Testis (tissue), 3 donors: ENCODE measurements around the gene HS1BP3. TPM values are rescaled to one million over a fixed set of nuclear protein-coding genes. Genes with fewer than 3 reads are reported as not detected.

Experiments used
- DNase-seq: peaks from one replicate; pipeline ENCODE4 v3.0.0-alpha.2; 2019
- H3K27ac ChIP-seq, 2 donors: fragments of 200-600 bp; sonication (generic); one replicate each; pipeline ENCODE4 v1.5.1; 2019
- H3K27me3 ChIP-seq: fragments of 200-600 bp; sonication (generic); one replicate; pipeline ENCODE4 v1.5.1; 2019
- H3K36me3 ChIP-seq: fragments of 200-600 bp; sonication (generic); one replicate; pipeline ENCODE4 v1.5.1; 2017; ENCODE audit warnings: low read depth; ENCODE audit errors: missing control alignments
- H3K4me1 ChIP-seq: fragments of 200-600 bp; sonication (generic); one replicate; pipeline ENCODE4 v1.5.1; 2019
- H3K4me3 ChIP-seq, 2 donors: fragments of 200-600 bp; sonication (generic); one replicate each; pipeline ENCODE4 v1.5.1; 2017 to 2019
- H3K9me3 ChIP-seq: fragments of 200-600 bp; sonication (generic); one replicate; pipeline ENCODE4 v1.5.1; 2017
- POLR2A ChIP-seq: fragments of 450-650 bp; IDR thresholded peaks from one replicate; pipeline ENCODE4 v1.6.1; 2017; ENCODE audit warnings: antibody characterized with exemption, mild to moderate bottlenecking, moderate library complexity
- WGBS, 2 donors: methylation state at CpG; one replicate each; pipeline ENCODE4 v1.1.5; 2018; 5-methylcytosine and 5-hydroxymethylcytosine counted together
- intact Hi-C: fragments of 100-400 bp; cut with DNase I; formaldehyde crosslinking; loops from one replicate; pipeline ENCODE4 v1.15.1; 2023; ENCODE audit warnings: low total_unique reads
- polyA plus RNA-seq: library from polyadenylated mRNA; stranded (reverse); fragments of 350-450 nt; fragmentation: Illumina TruSeq; extraction: RNeasy Lipid Tissue Mini Kit (QIAGEN cat#74804); gene quantifications from one replicate; pipeline ENCODE4 v1.2.3, GENCODE V29; 2014; ENCODE audit warnings: low read depth, low replicate concordance; ENCODE audit not compliant: insufficient read depth
- total RNA-seq, 2 donors: library from RNA; depleted of rRNA; stranded (reverse); fragments of >200 nt; gene quantifications; one replicate each; pipeline ENCODE4 v1.2.3, GENCODE V29; 2016
- TF ChIP-seq, protein P1 (sequence below), 3 experiments: fragments of 450-650 bp in 2 of 3; fragments of 200-600 bp in 1 of 3; sonication (generic) in 1 of 3; IDR thresholded peaks; one replicate each; pipeline ENCODE4 v1.5.1; 2016 to 2019; ENCODE audit warnings: antibody characterized with exemption in 3 of 3, mild to moderate bottlenecking in 2 of 3, moderate library complexity in 1 of 3

HS1BP3 gene
- total and polyA plus RNA-seq, 3 donors from 2014 or later, result 23.5 to 31.6 (median 25.0) TPM

DNA sequence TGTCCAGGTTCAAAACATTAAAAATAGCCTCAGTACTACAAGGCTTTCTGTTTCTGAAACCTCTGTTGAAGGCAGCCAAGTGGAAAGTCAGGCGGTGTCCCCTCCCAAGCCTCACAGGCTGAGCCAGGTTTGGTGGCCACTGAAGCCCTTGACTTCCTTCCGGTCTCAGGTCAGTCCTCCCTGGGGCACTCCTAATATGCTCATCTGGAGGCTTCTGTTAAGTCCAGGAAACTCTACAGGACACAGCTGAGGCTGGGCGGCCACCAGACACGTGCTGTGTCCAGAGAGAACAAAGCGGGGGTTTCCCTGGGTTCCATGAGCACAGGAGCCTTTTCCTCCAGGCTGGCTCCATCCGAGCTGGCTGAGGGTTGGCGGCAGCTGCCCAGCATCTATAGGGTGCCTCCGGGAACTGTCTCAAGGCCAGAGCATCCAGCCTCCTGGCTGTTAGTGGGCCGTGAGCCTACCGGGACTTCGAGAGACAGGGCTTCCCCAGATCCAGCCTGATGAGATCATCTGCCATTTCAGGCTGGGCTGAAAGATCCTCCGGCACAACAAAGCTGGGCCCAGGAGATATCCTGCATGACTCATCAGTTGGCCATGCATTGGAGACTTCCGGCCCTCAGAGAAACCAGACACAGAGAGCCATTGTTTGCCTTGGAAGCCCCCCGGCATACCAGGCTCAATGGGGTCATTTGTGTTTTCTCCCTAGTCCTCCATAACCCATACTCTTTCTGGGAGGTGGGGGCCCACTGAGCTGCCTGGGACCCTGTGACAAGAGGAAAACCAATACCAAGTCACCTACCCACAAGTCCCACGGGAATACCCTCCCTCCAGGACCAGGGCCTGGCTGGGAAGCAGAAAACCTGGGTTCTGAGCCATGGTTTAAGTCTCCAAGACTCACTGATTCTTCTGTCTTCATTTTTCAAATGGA, 71.7 kb downstream of the HS1BP3 start:
- DNase-seq, result peak; percentile 83
- H3K27ac ChIP-seq, result peak overlapping the region; percentile 77 to 91
- no peaks in the 10 kb centered on the region for H3K27me3 ChIP-seq
- intact Hi-C loops, result no loop called here
- no peak overlapping the region for H3K4me3 ChIP-seq
- H3K4me1 ChIP-seq, result peaks cover 44% of the 10 kb centered on the region
- 16 to 54% methylated on average over 6 to 15 of the region's 15 CpGs for WGBS, 2 donors
- TF ChIP-seq POLR2A, result no peak
- TF ChIP-seq, protein P1, sequence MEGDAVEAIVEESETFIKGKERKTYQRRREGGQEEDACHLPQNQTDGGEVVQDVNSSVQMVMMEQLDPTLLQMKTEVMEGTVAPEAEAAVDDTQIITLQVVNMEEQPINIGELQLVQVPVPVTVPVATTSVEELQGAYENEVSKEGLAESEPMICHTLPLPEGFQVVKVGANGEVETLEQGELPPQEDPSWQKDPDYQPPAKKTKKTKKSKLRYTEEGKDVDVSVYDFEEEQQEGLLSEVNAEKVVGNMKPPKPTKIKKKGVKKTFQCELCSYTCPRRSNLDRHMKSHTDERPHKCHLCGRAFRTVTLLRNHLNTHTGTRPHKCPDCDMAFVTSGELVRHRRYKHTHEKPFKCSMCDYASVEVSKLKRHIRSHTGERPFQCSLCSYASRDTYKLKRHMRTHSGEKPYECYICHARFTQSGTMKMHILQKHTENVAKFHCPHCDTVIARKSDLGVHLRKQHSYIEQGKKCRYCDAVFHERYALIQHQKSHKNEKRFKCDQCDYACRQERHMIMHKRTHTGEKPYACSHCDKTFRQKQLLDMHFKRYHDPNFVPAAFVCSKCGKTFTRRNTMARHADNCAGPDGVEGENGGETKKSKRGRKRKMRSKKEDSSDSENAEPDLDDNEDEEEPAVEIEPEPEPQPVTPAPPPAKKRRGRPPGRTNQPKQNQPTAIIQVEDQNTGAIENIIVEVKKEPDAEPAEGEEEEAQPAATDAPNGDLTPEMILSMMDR (IDR thresholded peaks at IDR 0.05), result no peak
- H3K9me3 ChIP-seq, result no peaks in the 10 kb centered on the region
- no peaks in the 10 kb centered on the region for H3K36me3 ChIP-seq

DNA sequence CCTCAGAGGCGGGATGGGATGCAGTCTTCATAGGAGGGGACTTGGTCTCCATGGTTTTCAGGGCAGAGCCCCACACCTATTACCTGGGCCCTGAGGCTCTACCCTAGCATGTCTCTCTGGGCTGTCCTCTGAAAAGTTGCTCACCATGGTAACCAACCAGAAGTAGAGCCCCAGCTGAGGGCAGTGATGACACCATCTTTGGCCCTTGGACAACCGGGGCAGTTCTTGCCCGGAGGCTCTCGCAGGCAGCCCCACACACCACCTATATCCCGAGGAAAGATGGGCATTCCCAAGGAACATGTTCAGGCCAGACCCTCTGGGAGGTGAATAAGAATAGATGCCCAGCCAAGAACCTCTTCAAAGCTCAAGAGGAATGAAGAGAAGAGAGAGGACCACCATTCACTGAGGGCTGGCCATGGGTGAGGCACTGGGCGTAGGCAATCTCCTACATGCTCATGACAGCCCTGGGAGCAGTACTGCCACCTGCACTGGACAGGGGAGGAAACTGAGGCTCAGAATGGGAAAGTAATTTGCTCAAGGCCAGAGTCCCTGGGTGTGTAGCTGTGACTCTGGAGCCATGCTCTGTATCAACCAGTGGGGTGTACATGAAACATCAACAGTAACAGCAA, 72.5 kb downstream of the HS1BP3 start:
- no peaks in the 10 kb centered on the region for H3K9me3 ChIP-seq
- intact Hi-C loops, result no loop called here
- H3K27ac ChIP-seq, result peak overlapping the region; percentile 77 to 91
- no peak overlapping the region for H3K4me3 ChIP-seq
- no peaks in the 10 kb centered on the region for H3K27me3 ChIP-seq
- 0 to 80% methylated on average over 1 to 6 of the region's 6 CpGs for WGBS, 2 donors
- no peaks in the 10 kb centered on the region for H3K36me3 ChIP-seq
- DNase-seq, result no peak
- H3K4me1 ChIP-seq, result peaks cover 42% of the 10 kb centered on the region
- TF ChIP-seq, protein P1 (IDR thresholded peaks at IDR 0.05), result no peak
- no peak for TF ChIP-seq POLR2A

DNA sequence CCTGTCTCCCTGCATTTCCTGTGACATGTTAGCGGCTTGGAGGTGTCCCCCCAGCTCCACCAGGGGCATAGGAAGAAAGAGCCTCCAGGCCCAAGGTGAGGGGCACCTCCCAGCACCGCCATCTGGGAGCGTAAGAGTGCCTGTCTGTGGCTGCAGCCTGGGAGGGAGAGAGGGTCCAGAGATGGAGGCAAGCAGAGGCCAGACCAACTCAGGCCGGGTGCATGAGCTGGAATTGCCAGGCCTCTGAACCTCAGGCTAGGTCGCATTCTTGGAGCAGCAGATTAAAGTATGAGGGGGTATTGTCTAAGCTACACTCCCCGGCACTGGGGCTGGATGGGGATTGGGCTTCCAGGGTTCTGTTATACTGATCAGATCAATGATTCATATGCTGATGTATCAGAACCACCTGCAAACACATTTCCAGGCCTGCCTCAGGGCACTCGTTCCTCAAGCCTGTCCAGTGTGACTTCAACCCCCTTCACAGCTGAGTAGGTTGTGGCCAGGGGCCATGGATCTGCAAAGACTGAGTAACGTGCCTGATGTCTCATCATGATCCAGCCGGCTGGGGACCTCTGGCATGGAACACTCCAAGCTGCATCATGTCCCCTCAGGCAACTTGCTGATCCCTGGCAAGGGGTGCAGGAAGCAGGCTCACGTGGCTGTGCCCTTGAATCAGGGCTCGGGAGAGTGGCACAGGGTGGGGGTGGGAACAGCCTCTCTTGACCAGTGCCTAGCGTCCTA, 73.2 kb downstream of the HS1BP3 start:
- Histone ChIP-seq H3K36me3 (no peaks in the 10 kb centered on the region), H3K9me3 (no peaks in the 10 kb centered on the region), H3K4me1 (peaks cover 36% of the 10 kb centered on the region), H3K27me3 (no peaks in the 10 kb centered on the region), H3K4me3 (no peak overlapping the region), H3K27ac (peak overlapping the region in 1 of 2 donors; percentile 91)
- no peak for DNase-seq
- TF ChIP-seq, protein P1 (IDR thresholded peaks at IDR 0.05), result no peak
- TF ChIP-seq POLR2A, result no peak
- 82 to 85% methylated on average over 5 to 12 of the region's 12 CpGs for WGBS, 2 donors
- intact Hi-C loops, result no loop called here

DNA sequence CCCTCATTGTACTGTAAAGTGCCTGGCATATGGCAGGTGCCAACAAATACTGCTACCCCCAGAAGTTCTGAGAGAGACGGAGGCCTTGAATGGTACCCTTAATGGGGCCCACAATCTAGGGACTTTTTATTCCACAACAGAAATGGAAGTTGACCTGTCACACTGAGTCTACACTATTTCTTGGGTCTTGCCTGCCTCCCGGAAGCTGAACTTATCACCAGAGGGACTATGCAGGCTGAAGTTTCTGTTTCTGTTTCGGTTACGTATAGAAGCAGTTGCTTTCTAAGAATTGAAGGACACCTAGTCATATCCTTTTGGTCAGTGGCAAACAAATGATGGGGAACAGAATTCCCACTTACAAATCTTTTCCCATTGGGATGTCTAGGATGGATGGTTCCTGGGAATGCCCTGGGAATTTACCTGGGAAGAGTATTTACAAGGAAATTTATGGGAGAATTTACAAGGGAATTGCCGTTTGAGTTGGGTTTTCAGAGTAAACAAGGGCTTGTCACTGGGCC, 74.2 kb downstream of the HS1BP3 start:
- WGBS, 2 donors, result 78 to 82% methylated on average over 5 of the region's 5 CpGs
- no peak for DNase-seq
- Histone ChIP-seq H3K36me3 (no peaks in the 10 kb centered on the region), H3K27ac (no peak overlapping the region), H3K9me3 (no peaks in the 10 kb centered on the region), H3K27me3 (no peaks in the 10 kb centered on the region), H3K4me1 (peaks cover 28% of the 10 kb centered on the region), H3K4me3 (no peak overlapping the region)
- TF ChIP-seq, protein P1 (IDR thresholded peaks at IDR 0.05), result no peak
- no peak for TF ChIP-seq POLR2A
- intact Hi-C loops, result no loop called here
